WTC11 (cell line): ENCODE measurements around the gene AGAP1. TPM values are rescaled to one million over a fixed set of nuclear protein-coding genes. Genes with fewer than 3 reads are reported as not detected.

Experiments used
- ATAC-seq: fragments of 200-7000 bp; cut with Tn5 transposase; 2 replicates; pipeline ENCODE4 v1.10.0; 2021; ENCODE audit warnings: mild to moderate bottlenecking, moderate library complexity
- CTCF ChIA-PET: fragments of 300-600 bp; sonication (Branson Sonifier 250); formaldehyde crosslinking; loops from one replicate; lab custom pipeline; 2021; ENCODE audit warnings: antibody characterized with exemption; lab: Charles Lee
- POLR2A ChIA-PET: fragments of 350-600 bp; sonication (Branson Sonifier 250); formaldehyde crosslinking; loops from one replicate; lab custom pipeline; 2021; ENCODE audit warnings: antibody characterized with exemption; lab: Charles Lee
- DNase-seq: peaks from one replicate; pipeline ENCODE4 v3.0.0; 2021; ENCODE audit warnings: low spot score
- H3K27ac Mint-ChIP-seq: 2 replicates; pipeline ENCODE4 v1.8.0; 2021; ENCODE audit warnings: mixed read lengths
- H3K27me3 Mint-ChIP-seq: 2 replicates; pipeline ENCODE4 v1.8.0; 2021; ENCODE audit warnings: low read depth, mild to moderate bottlenecking, moderate library complexity, mixed read lengths
- H3K36me3 Mint-ChIP-seq: 2 replicates; pipeline ENCODE4 v1.8.0; 2021; ENCODE audit warnings: mixed read lengths
- H3K4me1 Mint-ChIP-seq: 2 replicates; pipeline ENCODE4 v1.8.0; 2022; ENCODE audit warnings: mixed read lengths
- H3K4me3 Mint-ChIP-seq: 2 replicates; pipeline ENCODE4 v1.8.0; 2021; ENCODE audit warnings: mild to moderate bottlenecking, moderate library complexity, mixed read lengths
- H3K9me3 Mint-ChIP-seq: 2 replicates; pipeline ENCODE4 v1.8.0; 2021; ENCODE audit warnings: mixed read lengths
- ETV6 ChIP-seq: sonication (generic); formaldehyde crosslinking; IDR thresholded peaks from 2 replicates; pipeline ENCODE4 v1.8.1; 2022; ENCODE audit warnings: mild to moderate bottlenecking, missing genetic modification reagents
- KAT7 ChIP-seq: sonication (generic); formaldehyde crosslinking; IDR thresholded peaks from 2 replicates; pipeline ENCODE4 v1.8.1; 2023; ENCODE audit warnings: missing genetic modification reagents, mild to moderate bottlenecking, borderline replicate concordance
- NFATC4 ChIP-seq: fragments of 250-450 bp; sonication (Bioruptor Pico); IDR thresholded peaks from 2 replicates; pipeline ENCODE4 v1.9.0; 2021; ENCODE audit warnings: mild to moderate bottlenecking
- NR3C1 ChIP-seq: sonication (generic); formaldehyde crosslinking; conservative IDR thresholded peaks from 2 replicates; pipeline ENCODE4 v1.8.1; 2023; ENCODE audit warnings: low read depth, mild to moderate bottlenecking, missing genetic modification reagents
- SMAD3 ChIP-seq: sonication (generic); formaldehyde crosslinking; IDR thresholded peaks from 2 replicates; pipeline ENCODE4 v1.8.0; 2022; ENCODE audit warnings: missing genetic modification reagents, mild to moderate bottlenecking, borderline replicate concordance
- ZBTB21 ChIP-seq: sonication (generic); formaldehyde crosslinking; IDR thresholded peaks from 2 replicates; pipeline ENCODE4 v1.8.1; 2023; ENCODE audit warnings: mild to moderate bottlenecking, missing genetic modification reagents, borderline replicate concordance
- ZNF396 ChIP-seq: fragments of 250-450 bp; sonication (Bioruptor Pico); IDR thresholded peaks from 2 replicates; pipeline ENCODE4 v1.8.0; 2021; ENCODE audit warnings: mild to moderate bottlenecking, moderate library complexity, borderline replicate concordance
- total RNA-seq: library from RNA; stranded (reverse); gene quantifications from 3 replicates; pipeline ENCODE4 v1.2.3, GENCODE V29; 2021
- TF ChIP-seq, protein P1 (sequence below): fragments of 250-450 bp; sonication (Bioruptor Pico); IDR thresholded peaks from 2 replicates; pipeline ENCODE4 v1.9.0; 2021; ENCODE audit warnings: mild to moderate bottlenecking, borderline replicate concordance
- TF ChIP-seq, protein P2 (sequence below): sonication (generic); formaldehyde crosslinking; IDR thresholded peaks from 2 replicates; pipeline ENCODE4 v1.8.0; 2022; ENCODE audit warnings: mild to moderate bottlenecking, missing genetic modification reagents
- TF ChIP-seq, protein P3 (sequence below): fragments of 250-450 bp; sonication (Bioruptor Pico); IDR thresholded peaks from 2 replicates; pipeline ENCODE4 v1.9.0; 2021; ENCODE audit warnings: moderate library complexity, mild to moderate bottlenecking, inconsistent platforms, borderline replicate concordance
- TF ChIP-seq, protein P4 (sequence below): sonication (generic); formaldehyde crosslinking; IDR thresholded peaks from 2 replicates; pipeline ENCODE4 v1.8.0; 2022; ENCODE audit warnings: mild to moderate bottlenecking, missing genetic modification reagents

Gene AGAP1
- total RNA-seq, 1 experiment from 2014 or later, result 49.3 TPM

DNA sequence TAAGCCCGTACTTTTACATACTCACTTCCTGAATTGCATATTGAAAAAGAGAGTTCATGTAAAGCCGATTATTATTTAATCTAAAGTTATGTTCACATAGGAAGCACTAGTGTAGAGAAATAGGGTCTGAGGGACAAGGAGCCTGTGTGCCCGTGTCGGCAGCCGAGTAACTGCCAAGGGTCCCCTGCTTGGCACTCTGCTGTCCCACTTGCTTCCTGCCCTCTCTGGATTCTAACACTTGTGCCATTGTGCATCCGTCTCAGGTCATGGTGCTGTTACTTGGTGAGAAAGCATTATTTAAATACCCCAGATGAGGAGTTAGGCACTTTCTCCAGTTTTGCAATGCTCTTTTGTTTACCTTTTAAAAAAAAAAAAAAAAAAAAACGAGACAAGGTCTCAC, 236.3 kb downstream of the AGAP1 start:
- 0 out of 2 replicates have a peak, but pooled peaks cover 2% of the 10 kb centered on the region for H3K36me3 Mint-ChIP-seq
- CTCF ChIA-PET, result no interaction called here
- POLR2A ChIA-PET, result no interaction called here
- TF ChIP-seq NFATC4 (CRISPR knock-in tag), result no peak
- DNase-seq, result no peak
- H3K4me3 Mint-ChIP-seq, result no peak overlapping the region
- H3K27me3 Mint-ChIP-seq, result no peaks in the 10 kb centered on the region
- H3K9me3 Mint-ChIP-seq, result no peaks in the 10 kb centered on the region
- no peak for ATAC-seq
- no peak overlapping the region for H3K27ac Mint-ChIP-seq
- H3K4me1 Mint-ChIP-seq, result peaks cover 46% of the 10 kb centered on the region

DNA sequence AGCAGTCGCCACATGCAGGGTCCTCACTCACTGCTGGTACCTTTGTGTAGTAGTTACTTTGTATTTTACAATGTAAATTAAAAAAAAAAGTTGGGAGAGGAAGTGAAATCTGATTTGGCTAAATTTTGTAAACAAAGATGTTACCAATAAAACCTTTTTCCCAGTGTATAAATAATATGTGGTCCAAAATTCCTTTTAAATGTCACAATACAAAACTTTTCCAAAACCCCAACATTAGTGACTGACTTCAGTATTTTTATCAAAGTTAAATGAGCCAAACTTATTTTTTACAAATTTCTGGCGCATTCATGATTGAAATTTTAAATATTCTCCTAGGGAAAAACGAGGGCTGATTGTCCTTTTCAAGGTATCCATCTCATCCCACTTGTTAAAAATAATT, 239.9 kb downstream of the AGAP1 start:
- H3K9me3 Mint-ChIP-seq, result no peaks in the 10 kb centered on the region
- H3K27ac Mint-ChIP-seq, result peak overlapping the region; percentile 89
- peaks cover 35% of the 10 kb centered on the region for H3K4me1 Mint-ChIP-seq
- no peak for DNase-seq
- no peak overlapping the region for H3K4me3 Mint-ChIP-seq
- no peak for ATAC-seq
- 0 out of 2 replicates have a peak, but pooled peaks cover 2% of the 10 kb centered on the region for H3K36me3 Mint-ChIP-seq
- ChIA-PET CTCF (interaction anchor here (3.8 kb wide), 1 partner anchor 12 kb away, joined by 18 read pairs; no protein-coding TSS in a partner anchor), POLR2A (no interaction called here)
- no peaks in the 10 kb centered on the region for H3K27me3 Mint-ChIP-seq
- TF ChIP-seq KAT7, result no peak
- TF ChIP-seq, protein P1, sequence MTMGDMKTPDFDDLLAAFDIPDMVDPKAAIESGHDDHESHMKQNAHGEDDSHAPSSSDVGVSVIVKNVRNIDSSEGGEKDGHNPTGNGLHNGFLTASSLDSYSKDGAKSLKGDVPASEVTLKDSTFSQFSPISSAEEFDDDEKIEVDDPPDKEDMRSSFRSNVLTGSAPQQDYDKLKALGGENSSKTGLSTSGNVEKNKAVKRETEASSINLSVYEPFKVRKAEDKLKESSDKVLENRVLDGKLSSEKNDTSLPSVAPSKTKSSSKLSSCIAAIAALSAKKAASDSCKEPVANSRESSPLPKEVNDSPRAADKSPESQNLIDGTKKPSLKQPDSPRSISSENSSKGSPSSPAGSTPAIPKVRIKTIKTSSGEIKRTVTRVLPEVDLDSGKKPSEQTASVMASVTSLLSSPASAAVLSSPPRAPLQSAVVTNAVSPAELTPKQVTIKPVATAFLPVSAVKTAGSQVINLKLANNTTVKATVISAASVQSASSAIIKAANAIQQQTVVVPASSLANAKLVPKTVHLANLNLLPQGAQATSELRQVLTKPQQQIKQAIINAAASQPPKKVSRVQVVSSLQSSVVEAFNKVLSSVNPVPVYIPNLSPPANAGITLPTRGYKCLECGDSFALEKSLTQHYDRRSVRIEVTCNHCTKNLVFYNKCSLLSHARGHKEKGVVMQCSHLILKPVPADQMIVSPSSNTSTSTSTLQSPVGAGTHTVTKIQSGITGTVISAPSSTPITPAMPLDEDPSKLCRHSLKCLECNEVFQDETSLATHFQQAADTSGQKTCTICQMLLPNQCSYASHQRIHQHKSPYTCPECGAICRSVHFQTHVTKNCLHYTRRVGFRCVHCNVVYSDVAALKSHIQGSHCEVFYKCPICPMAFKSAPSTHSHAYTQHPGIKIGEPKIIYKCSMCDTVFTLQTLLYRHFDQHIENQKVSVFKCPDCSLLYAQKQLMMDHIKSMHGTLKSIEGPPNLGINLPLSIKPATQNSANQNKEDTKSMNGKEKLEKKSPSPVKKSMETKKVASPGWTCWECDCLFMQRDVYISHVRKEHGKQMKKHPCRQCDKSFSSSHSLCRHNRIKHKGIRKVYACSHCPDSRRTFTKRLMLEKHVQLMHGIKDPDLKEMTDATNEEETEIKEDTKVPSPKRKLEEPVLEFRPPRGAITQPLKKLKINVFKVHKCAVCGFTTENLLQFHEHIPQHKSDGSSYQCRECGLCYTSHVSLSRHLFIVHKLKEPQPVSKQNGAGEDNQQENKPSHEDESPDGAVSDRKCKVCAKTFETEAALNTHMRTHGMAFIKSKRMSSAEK (CRISPR knock-in tag), result no peak
- no peak for TF ChIP-seq NR3C1 (CRISPR knock-in tag)
- TF ChIP-seq, protein P2, sequence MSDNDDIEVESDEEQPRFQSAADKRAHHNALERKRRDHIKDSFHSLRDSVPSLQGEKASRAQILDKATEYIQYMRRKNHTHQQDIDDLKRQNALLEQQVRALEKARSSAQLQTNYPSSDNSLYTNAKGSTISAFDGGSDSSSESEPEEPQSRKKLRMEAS (CRISPR knock-in tag), result no peak
- TF ChIP-seq ETV6 (CRISPR knock-in tag), result no peak
- TF ChIP-seq, protein P3, sequence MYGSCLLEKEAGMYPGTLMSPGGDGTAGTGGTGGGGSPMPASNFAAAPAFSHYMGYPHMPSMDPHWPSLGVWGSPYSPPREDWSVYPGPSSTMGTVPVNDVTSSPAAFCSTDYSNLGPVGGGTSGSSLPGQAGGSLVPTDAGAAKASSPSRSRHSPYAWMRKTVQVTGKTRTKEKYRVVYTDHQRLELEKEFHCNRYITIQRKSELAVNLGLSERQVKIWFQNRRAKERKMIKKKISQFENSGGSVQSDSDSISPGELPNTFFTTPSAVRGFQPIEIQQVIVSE (CRISPR knock-in tag), result no peak
- no peak for TF ChIP-seq ZBTB21 (CRISPR knock-in tag)
- TF ChIP-seq SMAD3, result no peak
- TF ChIP-seq, protein P4, sequence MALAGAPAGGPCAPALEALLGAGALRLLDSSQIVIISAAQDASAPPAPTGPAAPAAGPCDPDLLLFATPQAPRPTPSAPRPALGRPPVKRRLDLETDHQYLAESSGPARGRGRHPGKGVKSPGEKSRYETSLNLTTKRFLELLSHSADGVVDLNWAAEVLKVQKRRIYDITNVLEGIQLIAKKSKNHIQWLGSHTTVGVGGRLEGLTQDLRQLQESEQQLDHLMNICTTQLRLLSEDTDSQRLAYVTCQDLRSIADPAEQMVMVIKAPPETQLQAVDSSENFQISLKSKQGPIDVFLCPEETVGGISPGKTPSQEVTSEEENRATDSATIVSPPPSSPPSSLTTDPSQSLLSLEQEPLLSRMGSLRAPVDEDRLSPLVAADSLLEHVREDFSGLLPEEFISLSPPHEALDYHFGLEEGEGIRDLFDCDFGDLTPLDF (CRISPR knock-in tag), result no peak
- TF ChIP-seq, all 79 proteins: peak for 0

DNA sequence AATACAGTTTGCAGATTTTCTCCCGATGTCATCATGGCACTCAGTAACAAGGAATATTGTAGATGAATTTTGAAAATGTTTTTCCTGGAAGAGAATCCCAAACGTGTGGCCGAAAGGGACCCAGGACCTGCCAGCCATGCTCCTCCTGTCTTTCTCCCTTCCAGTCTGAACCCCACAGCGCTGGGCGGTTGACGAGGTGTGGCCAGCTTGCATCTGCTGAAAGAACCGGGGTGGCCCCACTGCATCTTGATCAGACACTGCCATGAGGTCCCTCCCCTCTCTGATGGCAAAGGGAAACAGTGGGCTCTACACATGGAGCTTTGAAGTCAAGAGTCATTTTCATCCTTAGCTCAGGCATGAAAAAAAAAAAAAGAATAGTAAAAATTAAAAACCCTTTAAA, 240.3 kb downstream of the AGAP1 start:
- DNase-seq, result no peak
- no peaks in the 10 kb centered on the region for H3K27me3 Mint-ChIP-seq
- no peak overlapping the region for H3K27ac Mint-ChIP-seq
- H3K9me3 Mint-ChIP-seq, result no peaks in the 10 kb centered on the region
- no peak for TF ChIP-seq ZNF396
- TF ChIP-seq, protein P4 (CRISPR knock-in tag), result no peak
- no peak for ATAC-seq
- 0 out of 2 replicates have a peak, but pooled peaks cover 2% of the 10 kb centered on the region for H3K36me3 Mint-ChIP-seq
- POLR2A ChIA-PET, result no interaction called here
- CTCF ChIA-PET, result interaction anchor here (1.2 to 3.8 kb wide), 2 partner anchors 12 to 32 kb away, joined by 3 to 18 read pairs; no protein-coding TSS in a partner anchor
- H3K4me1 Mint-ChIP-seq, result peaks cover 35% of the 10 kb centered on the region
- no peak overlapping the region for H3K4me3 Mint-ChIP-seq
